Stimulated activated CD8-positive, alpha-beta memory T cell treated with anti-CD3 and anti-CD28 coated beads, Interleukin-4, amount 100 ng/mL, for 1 hour (primary cell): ENCODE results near the gene CTSE.

ENCODE experiments used
- DNase-seq, 2 donors: peaks; one replicate each; pipeline ENCODE4 v3.0.0-alpha.2; 2020; ENCODE audit warnings: low read depth in 2 of 2, low spot score in 1 of 2

The CTSE gene

DNA sequence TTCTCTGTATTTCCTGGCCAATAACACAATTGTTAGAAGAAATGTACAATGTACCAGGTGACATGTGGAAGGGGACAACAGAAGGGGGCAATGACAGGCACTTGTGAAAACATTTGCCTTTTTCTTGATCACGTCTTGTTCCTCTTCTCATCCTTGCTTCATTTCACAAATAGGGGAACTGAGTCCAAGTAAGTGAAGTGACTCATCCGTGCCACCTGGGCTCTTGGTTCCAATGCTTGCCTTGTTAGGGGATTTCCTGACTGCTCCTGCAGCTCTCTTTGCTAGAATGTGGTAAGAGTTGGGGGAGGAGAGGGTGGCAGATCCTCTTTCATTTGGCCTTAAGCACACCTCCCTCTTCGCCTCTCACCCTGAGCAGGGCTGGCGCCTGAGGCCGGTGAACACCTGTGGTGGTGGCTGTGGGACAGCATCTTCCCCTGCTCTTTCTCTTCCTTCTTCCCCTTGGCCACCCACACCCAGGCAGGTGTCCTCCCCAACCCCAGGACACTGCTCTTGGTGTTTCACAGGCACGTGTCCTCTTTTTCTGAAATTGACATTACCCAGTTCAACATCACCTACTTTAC, 27.1 kb upstream of the CTSE start:
- peak in 1 of 2 donors; percentile 7 for DNase-seq

DNA sequence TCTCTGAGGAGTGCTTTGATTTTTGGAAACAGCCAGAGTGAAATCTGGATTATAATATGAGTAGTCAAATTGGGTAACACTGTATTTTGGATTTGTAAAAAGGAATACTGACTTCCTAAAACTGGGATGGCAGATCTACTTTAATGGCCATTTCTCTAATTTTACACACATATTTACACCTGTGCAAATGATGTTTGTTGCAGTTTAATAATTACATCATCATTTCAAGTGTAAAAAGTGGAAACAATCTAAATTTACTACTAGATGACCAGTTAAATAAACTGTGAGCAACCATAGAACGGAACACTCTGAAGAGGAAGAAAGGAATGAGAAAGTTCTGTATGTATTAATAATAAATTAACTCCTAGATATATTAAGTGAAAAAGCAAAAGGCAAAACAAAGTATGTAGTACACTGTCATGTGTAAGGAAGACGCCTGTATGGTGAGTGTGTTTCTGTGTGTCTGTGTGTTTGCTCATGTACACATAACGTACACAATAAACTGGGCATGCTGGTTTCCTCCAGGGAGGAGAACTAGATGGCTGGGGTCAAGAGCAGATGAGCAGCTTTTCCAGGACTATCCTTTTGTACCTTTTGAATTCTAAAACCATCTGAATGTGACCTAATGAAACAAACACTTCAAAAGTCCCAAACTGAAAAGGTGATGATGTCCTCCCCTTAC, 26.4 kb upstream of the CTSE start:
- DNase-seq: no peak

DNA sequence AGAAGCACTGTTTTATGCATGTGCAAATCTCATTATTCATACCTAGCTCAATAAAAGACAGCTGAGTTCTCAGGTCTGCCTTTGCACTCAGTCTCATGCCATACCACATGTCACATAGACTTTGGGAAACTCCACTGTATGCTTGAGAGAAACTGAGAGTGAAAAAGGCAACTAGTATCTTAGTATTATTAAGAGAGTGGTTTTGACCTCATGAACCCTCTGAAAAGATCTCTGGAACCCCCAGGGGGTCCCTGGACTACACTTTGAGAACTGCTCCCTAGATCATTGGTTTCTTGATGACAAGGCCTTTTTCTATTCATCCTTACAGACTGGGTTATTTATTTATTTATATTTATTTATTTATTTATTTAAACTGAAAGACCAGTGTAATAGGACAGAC, 25.6 kb upstream of the CTSE start:
- no peak for DNase-seq

DNA sequence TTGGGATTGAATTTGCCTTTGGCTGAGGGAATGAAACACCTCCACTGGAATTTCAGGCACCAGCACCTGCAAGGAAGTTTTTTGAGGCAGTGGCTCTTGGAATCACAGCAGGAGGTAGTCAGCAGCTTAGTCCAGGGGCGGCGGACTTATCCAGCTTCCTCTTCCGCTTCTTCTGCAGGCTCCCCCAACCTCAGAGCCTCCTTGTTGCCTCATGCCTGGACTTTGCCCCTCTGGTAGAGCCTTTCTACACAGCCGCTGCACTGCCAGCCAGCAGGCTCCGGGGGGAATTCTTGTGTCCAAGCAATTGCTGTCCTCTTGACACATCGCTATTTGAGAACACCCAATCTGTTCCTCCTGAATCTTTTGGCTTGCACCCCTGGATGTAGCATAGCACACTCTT, 24.9 kb upstream of the CTSE start:
- no peak for DNase-seq

GRCh38 chr1:206047271-206047670, 23.6 kb upstream of the CTSE start:
- no peak for DNase-seq

DNA sequence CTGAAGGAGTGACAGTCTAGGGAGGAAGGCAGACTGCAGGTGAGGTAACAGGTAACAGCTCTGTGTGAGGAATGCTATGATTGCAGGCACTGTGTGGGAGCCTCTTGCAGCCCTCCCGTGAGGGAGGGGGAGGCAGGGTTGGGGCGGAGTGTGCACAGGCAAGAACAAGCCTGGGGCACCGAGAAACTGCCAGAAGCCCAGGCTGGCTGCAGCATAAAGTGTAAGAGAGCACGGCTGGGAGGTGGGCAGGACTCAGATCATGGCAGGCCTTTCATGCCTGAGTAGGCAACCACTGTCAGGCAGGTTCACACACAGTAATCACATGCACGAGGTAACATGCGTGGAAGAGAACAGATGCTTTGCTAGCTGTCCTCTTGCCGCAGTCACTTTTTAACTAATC, 17.9 kb upstream of the CTSE start:
- no peak for DNase-seq

DNA sequence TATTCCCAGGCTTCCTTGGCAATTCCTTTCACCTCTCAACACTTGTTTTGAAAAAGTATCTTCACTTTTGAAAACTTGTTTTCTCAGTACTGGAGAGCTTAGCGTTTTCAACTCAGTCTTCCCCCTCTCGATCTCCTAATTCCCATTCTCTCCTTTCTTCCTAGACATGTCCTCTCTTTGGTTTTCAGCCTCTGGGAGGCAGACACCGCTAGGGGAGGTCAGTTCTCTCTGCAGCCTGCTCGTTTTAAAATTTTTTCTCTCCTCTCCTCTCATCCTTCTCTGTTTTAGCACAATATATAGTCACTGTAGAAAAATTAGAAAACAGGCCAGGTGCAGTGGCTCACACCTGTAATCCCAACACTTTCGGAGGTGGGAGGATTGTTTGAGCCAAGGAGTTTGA, 16.6 kb upstream of the CTSE start:
- no peak for DNase-seq

DNA sequence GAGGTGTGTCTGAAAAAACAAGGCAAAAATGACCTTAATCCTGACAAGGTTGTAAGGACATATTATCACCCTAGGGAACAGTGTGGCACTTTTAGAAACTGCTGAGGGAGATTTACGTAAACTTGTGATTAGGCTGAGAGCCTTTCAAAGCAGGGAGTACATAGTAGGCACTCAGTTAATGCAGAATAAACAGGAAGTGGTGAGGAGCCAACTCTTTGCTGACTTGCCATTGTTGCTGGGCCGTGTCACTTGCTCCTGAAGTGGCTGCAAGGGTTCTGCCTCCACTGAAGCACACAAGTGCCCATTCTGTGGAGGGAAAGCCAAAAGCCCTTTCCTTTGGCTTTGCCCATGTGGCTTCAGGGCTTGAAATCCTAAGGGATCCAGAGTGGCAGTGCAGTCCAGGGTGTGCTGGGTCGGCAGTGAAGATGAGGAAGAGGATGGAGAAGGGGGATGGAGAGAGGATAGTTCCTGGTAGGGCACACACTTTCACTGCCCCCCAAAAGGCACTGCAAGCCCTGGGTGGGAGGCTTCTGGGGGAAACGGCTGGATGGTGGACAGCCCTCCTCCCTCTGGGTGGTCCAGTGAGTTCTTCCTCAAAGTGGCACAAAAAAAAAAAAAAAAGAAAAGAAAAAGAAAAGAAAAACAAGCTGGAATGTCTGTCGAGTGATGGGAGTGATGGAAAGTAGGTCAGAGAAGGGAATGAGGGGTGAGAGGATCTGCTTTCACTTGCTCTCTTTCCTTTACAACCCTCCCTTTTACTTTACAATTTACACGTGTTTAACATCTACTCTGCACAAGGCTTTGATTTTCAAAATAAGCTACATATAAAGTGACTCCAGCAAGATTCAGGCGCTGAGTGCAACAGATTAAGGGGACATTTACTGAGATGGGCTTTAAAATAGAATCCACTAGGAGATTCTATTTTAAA, 15.6 kb upstream of the CTSE start:
- DNase-seq: no peak

DNA sequence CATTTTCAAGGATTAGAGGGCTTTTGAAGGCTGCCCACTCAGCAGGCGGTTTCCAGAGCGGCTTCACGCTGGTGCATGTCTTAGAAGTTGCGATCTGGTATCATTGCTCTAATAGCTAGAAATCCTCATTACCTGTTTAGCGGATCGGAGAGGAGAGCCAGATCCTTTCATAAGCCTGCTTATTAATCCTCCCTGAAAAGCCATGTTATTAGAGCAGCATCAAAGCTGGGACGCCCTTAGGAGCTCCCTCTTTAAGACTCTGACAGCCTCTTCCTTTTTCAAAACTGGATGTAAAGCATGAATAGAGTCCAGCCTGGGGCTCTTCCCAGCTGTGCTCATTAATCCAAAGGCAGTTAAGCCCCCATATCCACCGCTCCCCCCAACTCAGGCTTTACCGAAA, 13.9 kb upstream of the CTSE start:
- no peak for DNase-seq

DNA sequence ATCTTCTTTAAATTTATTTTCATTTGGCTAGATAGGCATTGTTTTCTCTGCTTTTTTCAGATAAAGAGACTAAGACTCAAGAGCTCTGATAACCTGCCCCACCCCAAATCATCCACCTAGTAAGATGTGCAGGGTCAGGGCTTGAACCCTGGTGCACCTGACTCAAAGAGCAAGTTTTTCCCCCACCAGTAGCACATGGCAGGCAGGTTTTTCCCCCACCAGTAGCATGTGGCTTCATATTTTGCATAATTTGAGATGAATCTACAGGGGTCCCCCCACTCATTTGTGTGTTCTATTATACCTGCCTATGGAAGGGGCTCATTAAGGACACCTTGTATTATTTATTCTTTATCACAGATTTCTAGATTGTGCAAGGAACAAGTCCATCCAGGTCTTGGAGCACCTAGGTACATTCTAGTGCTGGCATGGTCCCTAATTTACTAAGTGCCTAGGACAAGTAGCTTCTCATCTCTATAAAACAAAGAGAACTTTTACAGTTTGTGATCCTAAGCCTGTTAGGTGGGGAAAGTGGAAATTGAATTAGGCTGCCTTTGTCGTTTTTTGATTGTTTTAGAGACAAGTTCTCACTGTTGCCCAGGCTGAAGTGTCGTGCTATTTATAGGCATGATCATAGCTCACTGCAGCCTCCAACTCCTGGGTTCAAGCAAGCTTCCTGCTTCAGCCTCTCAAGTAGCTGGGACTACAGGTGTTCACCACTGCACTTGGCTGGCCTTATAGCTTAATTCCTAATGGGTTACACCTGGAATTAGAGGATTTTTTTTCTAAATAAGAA, 13.2 kb upstream of the CTSE start:
- DNase-seq: no peak

DNA sequence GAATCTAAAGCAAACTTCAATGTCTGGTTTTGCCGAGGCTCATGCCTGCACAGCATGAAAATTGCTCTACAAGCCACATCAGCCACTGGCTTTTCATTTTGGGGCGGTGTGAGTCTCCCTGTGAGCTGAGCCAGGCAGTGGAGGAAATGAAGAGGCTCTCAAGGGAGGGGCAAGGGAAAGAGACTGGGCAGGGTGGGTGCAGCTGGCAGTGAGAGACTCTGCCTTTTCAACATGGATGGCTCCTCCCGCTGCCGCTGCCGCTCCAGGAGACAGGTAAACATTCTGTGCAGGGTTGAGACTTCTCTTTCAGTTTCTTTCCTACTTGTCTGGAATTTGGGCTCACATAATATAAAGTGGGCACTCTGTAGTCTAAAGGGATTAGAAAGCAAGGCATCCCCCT, 11.3 kb upstream of the CTSE start:
- DNase-seq: no peak

DNA sequence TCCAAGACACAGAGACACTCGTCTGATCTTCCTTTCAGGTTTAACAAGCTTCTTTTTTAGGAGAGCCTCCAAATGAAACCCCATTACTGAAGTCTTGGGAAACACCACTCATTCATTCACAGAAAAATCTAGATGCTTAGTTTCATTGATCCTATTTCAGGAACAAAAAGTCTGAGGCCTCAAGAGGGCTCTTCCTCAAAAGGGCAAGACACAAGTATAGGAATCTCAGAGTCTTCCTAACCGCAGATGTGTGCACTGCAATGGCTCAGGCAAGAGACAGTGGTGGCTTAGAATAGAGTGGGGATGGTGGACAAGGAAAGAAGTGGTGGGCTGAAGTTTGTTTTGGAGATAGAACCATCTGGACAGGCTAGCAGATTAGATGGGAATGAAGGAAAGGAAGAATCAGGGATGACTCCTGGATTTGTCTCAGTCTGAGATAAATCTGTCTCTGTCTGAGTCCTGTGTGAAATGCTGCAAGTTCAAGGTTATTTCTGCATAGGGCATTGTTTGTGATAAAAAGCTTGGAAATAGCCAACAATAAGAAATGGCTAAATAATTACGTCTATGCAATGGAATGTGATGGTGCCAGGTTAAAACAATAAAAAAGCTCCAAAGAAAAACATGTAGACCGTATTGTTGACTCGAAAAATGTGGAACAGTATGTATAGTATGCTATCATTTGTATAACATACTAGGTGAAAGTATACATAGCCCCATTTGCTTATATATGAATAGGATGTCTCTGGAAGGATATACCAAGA, 8.9 kb upstream of the CTSE start:
- no peak for DNase-seq

DNA sequence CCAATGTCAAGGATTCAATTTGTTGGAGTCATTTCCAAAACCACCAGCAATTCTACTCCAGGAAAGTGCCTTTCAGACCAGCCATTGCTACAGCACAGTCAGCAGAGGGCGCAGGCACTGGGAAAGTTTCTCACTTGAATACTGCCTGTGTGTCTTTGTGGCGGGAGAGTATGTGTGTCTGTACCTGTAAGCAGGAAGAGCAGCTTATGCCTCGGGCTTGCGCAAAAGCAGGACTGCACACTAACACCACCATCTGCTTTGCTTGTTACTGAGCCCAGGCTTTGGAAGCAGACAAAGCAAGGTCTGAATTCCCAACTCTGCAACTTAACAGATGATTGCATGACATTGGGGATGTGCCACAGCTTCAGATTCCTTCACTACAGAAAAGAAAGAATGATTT, 7.0 kb upstream of the CTSE start:
- peak; percentile 21 to 43 for DNase-seq

DNA sequence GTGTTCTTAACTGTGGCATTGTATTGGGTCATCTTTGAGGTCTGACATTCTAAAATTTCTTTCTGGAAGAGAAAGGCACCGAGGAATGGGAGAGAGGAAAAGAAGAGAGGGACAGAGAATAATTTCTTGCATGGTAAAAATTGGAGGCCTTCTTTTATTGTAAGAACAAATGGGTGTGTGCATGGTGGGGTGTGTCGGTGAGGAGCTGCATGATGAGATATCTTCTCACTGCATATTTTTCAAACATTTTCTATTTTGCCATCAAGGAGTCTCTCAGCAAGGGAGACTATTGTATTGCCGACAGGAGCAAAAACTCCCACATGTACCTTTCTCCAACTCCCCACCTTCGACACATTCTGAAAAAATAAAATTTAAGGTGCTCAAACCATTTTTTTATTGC, 6.5 kb upstream of the CTSE start:
- no peak for DNase-seq

DNA sequence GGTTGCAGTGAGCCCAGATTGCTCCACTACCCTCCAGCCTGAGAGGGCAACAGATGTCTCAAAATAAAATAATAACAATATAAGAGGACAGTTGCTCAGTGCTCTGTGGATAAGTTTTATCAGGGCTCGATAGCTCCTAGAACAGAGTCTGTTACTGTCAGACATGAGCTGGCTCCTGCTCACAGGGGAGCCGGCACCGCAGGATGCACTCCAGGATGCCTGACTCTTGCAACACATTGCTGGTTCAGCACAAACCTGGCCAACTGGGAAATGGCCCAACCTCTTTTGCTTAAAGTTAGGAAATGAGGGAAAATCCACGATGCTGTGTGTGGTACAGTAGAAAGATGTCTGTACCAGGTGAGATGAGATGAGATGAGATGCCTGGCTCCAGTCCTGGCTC, 5.8 kb upstream of the CTSE start:
- no peak for DNase-seq

DNA sequence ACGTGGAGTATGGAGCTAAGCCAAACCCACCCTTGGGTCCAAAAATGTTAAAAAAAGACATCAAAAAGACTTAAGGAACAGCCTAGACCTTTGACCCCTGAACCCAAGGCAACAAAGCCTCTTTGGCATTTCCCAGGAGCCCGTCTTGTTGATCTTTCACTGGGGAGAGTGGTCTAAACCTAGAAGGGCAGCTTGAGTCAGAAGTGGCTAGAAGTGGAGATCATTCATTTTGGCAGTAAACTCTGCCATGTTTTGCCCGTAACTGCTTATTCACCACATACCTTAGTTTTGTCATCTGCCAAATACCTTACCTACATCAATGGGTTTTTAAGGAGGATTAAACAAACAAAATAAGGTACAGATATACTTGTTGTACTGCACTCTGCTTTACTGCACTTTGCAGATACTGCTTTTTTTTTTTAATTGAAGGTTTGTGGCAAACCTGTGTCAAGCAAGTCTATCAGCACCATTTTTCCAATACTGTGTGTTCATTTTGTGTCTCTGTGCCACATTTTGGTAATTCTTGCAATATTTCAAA, 1.7 kb upstream of the CTSE start:
- no peak for DNase-seq

- no peak for DNase-seq
These were observed 929 bp downstream of the CTSE start for GRCh38 chr1:206022766-206023165.

DNA sequence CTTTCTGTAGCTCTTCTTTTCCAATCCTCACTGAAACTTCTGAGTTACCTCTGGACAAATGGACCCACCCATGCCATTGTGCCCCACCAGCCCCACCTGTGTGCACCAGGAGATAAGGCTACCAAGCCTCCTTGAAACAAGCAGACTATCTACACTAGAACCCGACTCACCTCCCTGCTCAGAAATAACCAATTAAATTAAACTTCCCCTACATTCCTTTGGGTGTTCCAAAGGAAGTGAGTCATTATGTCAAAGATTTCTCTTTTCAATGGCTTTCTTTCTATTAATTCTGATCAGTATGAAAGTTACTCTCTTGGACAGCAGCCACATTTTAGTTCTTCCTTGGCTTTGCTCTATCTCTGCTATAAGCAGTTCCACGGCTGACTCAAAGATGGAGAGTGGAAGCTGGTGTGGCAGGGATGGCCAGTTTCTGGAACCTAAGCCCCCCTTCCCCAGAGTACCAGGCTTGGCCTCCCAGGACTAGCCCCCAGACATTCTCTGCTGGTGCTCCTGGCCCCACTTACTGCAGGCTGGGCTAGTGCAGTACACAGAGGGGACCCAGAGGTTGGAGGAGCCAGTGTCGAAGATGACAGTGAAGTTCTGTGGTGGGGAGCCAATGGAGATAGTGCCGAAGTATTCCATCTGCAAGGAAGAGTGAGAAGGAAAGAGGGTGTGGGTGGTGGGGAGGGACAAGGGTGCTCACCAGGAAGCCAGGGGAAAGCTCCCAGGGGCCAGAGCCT, 1.9 kb downstream of the CTSE start:
- no peak for DNase-seq

GRCh38 chr1:206021008-206021625, 2.6 kb downstream of the CTSE start:
- no peak for DNase-seq
